ENCODE data around the gene FNBP1.

GRCh38 chr9:129907201-129907600 lies 135.8 kb downstream of the FNBP1 start:
- TF ChIP-seq POLR2AphosphoS5 (IDR thresholded peaks at IDR 0.05; ENCODE audit: low read depth) (no peak), EZH2 (IDR thresholded peaks at IDR 0.05; ENCODE audit: low read depth, unreplicated experiment) (no peak), EZH2phosphoT487 (IDR thresholded peaks at IDR 0.05; ENCODE audit: unreplicated experiment) (no peak)
